Effector memory CD8-positive, alpha-beta T cell (primary cell): ENCODE results near the gene DPP6.
"Not testable (repeated sequence)": the region's sequence is repeated elsewhere in the genome, so short reads cannot be mapped to it uniquely, and the experiment has no call there.

ENCODE experiments used
- ATAC-seq: fragments of 150-1000 bp; cut with Tn5 transposase; replicated peaks from 2 replicates; pipeline ENCODE4 v1.10.0; 2021; ENCODE audit warnings: mild to moderate bottlenecking, moderate library complexity
- DNase-seq, 3 experiments: peaks; one replicate each; pipeline ENCODE4 v3.0.0; 2021
- H3K27ac Mint-ChIP-seq, 2 donors: one replicate each; pipeline ENCODE4 v1.8.0; 2022; ENCODE audit warnings: mild to moderate bottlenecking in 2 of 2, mixed read lengths in 2 of 2, moderate library complexity in 2 of 2
- H3K27me3 Mint-ChIP-seq, 2 donors: one replicate each; pipeline ENCODE4 v1.8.0; 2022; ENCODE audit warnings: mixed read lengths in 2 of 2
- H3K36me3 Mint-ChIP-seq: one replicate; pipeline ENCODE4 v1.8.0; 2022; ENCODE audit warnings: mild to moderate bottlenecking, moderate library complexity, mixed read lengths; ENCODE audit not compliant: insufficient read depth
- H3K4me1 Mint-ChIP-seq, 2 donors: one replicate each; pipeline ENCODE4 v1.8.0; 2022; ENCODE audit warnings: low read depth in 2 of 2, mixed read lengths in 2 of 2
- H3K4me3 Mint-ChIP-seq, 2 donors: one replicate each; pipeline ENCODE4 v1.8.0; 2022; ENCODE audit warnings: mild to moderate bottlenecking in 2 of 2, mixed read lengths in 2 of 2, moderate library complexity in 2 of 2
- H3K9me3 Mint-ChIP-seq, 2 donors: one replicate each; pipeline ENCODE4 v1.8.0; 2022; ENCODE audit warnings: mixed read lengths in 2 of 2

Gene DPP6

DNA sequence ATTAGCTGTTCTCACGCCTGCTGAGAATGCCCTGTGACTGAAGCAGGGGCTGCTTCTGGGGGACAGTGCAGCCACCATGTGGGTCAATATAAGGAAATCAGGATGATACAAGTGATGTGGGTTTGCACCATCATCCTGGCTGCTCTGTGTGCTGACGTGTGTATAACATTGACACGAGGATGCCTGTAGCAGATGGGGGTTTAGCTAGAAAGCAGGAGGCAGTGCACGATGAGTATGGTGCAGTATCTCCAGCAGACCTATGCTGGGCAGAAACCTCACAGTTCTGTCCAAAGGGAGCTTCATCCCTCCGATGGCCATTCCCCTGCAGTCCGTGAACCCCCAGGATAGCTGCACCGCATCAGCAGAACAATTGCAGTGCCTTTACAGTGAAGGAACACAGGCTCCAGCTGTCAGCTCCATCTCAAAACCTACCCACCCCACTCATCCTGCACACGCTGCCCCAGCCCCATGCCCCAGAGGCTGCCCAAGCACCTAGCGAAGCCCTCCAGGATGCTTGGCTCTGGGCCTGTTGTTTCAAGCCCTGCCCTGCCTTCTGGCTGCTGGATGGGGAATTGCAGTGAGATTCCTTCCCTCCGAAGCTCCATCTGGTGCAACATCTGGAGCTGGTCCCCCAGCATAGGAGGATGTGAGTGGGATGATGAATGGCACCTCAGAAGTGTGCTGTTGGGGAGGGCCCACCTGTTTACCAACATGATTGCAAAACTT lies 96.8 kb downstream of the DPP6 start:
- H3K4me1 Mint-ChIP-seq, ATAC-seq, H3K36me3 Mint-ChIP-seq: not testable (repeated sequence)

GRCh38 chr7:154150656-154151055 lies 98.5 kb downstream of the DPP6 start:
- H3K4me1 Mint-ChIP-seq, DNase-seq, H3K36me3 Mint-ChIP-seq, H3K9me3 Mint-ChIP-seq, H3K27ac Mint-ChIP-seq, H3K4me3 Mint-ChIP-seq, H3K27me3 Mint-ChIP-seq, ATAC-seq: not testable (repeated sequence)

More for the DNA sequence above, 96.8 kb downstream of the DPP6 start:
- not testable (repeated sequence) for H3K27ac Mint-ChIP-seq, H3K27me3 Mint-ChIP-seq, DNase-seq, H3K4me3 Mint-ChIP-seq, H3K9me3 Mint-ChIP-seq

- H3K9me3 Mint-ChIP-seq, H3K27ac Mint-ChIP-seq, H3K4me1 Mint-ChIP-seq, H3K27me3 Mint-ChIP-seq, H3K4me3 Mint-ChIP-seq, ATAC-seq, DNase-seq, H3K36me3 Mint-ChIP-seq: not testable (repeated sequence)
Measured at GRCh38 chr7:154151306-154151705, 99.1 kb downstream of the DPP6 start.

DNA sequence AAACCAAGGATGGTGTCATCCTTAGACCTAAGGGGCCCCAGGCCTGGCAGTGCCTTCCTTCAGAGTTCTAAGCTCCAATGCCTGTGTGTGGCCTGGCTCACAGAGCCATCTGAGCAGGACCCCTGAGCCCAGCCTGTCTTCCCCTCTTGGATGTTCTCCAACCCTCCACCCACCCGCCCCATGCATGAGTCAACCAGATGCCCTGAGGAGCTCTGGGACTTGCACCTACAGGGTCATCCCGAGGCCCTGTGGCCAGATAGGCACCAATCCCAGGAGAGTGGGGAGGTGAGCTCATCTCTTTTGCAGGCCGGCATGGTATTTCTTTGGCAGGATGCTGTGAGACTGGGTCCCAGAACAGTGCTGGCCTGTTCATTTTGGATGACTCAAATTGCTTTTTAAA lies 103.7 kb downstream of the DPP6 start:
- H3K4me1 Mint-ChIP-seq, H3K9me3 Mint-ChIP-seq, H3K27ac Mint-ChIP-seq, H3K4me3 Mint-ChIP-seq, H3K36me3 Mint-ChIP-seq, DNase-seq, ATAC-seq, H3K27me3 Mint-ChIP-seq: not testable (repeated sequence)

DNA sequence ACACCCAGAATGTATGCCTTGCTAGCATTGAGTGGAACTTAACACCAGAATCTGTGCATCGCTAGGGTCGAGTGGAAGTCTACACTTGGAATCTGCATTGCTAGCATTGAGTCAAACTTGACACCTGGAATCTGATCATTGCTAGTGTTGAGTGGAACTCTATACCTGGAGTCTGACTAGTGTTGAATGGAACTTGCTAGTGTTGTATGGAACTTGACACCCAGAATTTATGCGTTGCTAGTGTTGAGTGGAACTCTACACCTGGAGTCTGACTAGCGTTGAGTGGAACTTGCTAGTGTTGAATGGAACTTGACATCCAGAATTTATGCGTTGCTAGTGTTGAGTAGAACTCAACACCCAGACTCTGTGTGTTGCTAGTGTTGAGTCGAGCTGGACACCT lies 110.7 kb downstream of the DPP6 start:
- DNase-seq, H3K27me3 Mint-ChIP-seq, H3K27ac Mint-ChIP-seq, H3K9me3 Mint-ChIP-seq, ATAC-seq, H3K4me3 Mint-ChIP-seq, H3K4me1 Mint-ChIP-seq, H3K36me3 Mint-ChIP-seq: not testable (repeated sequence)

DNA sequence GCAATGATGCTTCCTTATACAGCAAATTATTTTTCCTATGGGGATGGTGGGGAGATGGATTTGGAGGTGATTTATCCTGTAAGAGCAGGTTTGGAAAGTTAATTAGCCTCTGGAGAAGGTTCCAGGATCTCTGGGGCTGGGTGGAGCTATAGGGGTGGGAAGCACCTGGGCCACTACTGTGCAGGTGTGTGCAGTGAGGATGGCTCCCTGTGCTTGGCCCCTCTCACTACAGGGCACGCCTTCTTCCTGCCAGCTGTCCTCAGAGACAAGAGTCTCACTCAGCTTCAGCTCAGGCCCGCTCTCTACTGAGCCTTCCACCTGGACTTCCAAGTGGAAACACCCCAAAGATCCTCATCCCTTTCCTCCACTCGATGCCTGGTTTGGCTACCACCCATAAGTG lies 111.4 kb downstream of the DPP6 start:
- H3K36me3 Mint-ChIP-seq, H3K4me3 Mint-ChIP-seq, H3K27me3 Mint-ChIP-seq, DNase-seq, H3K4me1 Mint-ChIP-seq, ATAC-seq, H3K9me3 Mint-ChIP-seq, H3K27ac Mint-ChIP-seq: not testable (repeated sequence)

DNA sequence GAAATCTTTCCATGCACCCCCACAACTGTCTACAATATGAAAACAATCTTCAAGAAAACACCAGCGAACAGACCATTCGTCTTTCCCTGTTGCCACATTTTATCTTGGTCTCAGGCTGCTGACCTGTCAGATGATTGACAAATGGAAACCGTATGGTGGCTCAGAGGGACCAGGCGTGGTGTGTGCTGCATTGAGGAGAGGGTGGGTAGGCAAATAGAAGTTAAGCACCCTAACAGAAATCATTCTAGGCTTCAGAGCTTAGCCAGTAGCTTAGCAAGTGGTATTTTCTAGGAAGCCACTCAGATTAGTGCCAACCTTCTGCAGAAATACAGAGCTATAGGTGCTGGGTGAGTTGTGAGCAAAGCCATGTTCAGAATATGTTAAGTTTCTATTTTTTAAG lies 114.9 kb downstream of the DPP6 start:
- ATAC-seq = no peak
- H3K4me3 Mint-ChIP-seq = no peak overlapping the region
- H3K9me3 Mint-ChIP-seq = peaks cover 8 to 12% of the 10 kb centered on the region in 2 donors
- H3K27me3 Mint-ChIP-seq = no peaks in the 10 kb centered on the region
- H3K4me1 Mint-ChIP-seq = no peaks in the 10 kb centered on the region
- no peak for DNase-seq
- H3K36me3 Mint-ChIP-seq = no peaks in the 10 kb centered on the region
- H3K27ac Mint-ChIP-seq = no peak overlapping the region

DNA sequence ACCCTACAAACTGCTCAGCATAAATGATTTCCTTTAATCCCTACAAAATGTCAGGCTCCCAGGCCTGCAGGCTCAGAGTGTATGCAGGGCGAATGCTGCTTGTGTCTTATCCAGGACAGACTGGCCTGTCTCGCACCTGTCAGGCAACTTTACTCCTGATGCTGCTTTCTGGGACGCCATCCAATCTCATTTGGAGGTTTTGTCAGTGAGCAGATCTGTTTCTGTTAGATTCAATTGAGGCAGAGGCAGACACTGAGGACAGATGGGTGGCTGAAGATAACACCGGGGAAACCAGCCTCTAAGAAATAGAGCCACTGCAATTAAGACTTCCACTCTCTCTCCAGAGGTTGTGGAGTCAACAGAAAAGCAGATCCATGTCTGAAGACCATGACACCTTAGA lies 115.6 kb downstream of the DPP6 start:
- no peak overlapping the region for H3K4me3 Mint-ChIP-seq
- peaks cover 4% of the 10 kb centered on the region for H3K36me3 Mint-ChIP-seq

GRCh38 chr7:154171422-154171821 lies 119.2 kb downstream of the DPP6 start:
- no peak for DNase-seq
- Mint-ChIP-seq H3K36me3 (peaks cover 4% of the 10 kb centered on the region), H3K27ac (no peak overlapping the region), H3K4me1 (no peaks in the 10 kb centered on the region), H3K27me3 (no peaks in the 10 kb centered on the region), H3K4me3 (no peak overlapping the region), H3K9me3 (peaks cover 6 to 7% of the 10 kb centered on the region in 2 donors)
- no peak for ATAC-seq

More for the DNA sequence above, 115.6 kb downstream of the DPP6 start:
- Mint-ChIP-seq H3K4me1 (no peaks in the 10 kb centered on the region), H3K27ac (no peak overlapping the region), H3K9me3 (peaks cover 8 to 12% of the 10 kb centered on the region in 2 donors), H3K27me3 (no peaks in the 10 kb centered on the region)
- ATAC-seq = no peak
- no peak for DNase-seq

DNA sequence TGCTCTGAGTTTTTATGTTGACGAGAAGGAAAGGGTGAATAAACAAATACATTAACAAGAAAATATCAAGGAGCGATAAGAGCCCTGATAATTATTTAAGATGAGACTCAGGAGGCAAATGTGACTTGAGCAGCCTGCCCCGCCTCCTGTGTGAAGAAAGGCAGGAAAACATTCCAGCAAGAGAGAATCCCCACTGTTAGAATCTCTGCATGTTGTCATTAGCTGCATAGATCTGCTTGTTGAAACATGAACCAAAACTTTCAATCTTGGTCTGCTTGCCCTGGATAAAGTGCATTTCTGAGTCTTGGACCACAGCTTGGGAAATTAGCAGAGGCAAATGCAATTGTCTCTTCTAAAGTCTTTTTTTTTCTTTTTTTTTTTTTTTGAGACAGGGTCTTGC lies 120.0 kb downstream of the DPP6 start:
- ATAC-seq (no peak), DNase-seq (no peak)
- H3K4me1 Mint-ChIP-seq = no peaks in the 10 kb centered on the region
- peaks cover 4% of the 10 kb centered on the region for H3K36me3 Mint-ChIP-seq
- H3K4me3 Mint-ChIP-seq = no peak overlapping the region
- H3K27ac Mint-ChIP-seq = no peak overlapping the region
- peaks cover 6 to 7% of the 10 kb centered on the region in 2 donors for H3K9me3 Mint-ChIP-seq
- H3K27me3 Mint-ChIP-seq = no peaks in the 10 kb centered on the region

- Mint-ChIP-seq H3K27me3 (no peaks in the 10 kb centered on the region), H3K36me3 (peaks cover under 1% of the 10 kb centered on the region), H3K9me3 (peaks cover 6 to 7% of the 10 kb centered on the region in 2 donors), H3K4me1 (no peaks in the 10 kb centered on the region), H3K4me3 (no peak overlapping the region), H3K27ac (no peak overlapping the region)
- DNase-seq (no peak), ATAC-seq (no peak)
Measured at GRCh38 chr7:154177584-154177983, 125.4 kb downstream of the DPP6 start.

GRCh38 chr7:154178895-154179294 lies 126.7 kb downstream of the DPP6 start:
- Mint-ChIP-seq H3K9me3 (peaks cover 7% of the 10 kb centered on the region in 2 donors), H3K27ac (no peak overlapping the region), H3K4me3 (no peak overlapping the region), H3K27me3 (no peaks in the 10 kb centered on the region), H3K36me3 (no peaks in the 10 kb centered on the region), H3K4me1 (no peaks in the 10 kb centered on the region)
- DNase-seq = no peak
- no peak for ATAC-seq

DNA sequence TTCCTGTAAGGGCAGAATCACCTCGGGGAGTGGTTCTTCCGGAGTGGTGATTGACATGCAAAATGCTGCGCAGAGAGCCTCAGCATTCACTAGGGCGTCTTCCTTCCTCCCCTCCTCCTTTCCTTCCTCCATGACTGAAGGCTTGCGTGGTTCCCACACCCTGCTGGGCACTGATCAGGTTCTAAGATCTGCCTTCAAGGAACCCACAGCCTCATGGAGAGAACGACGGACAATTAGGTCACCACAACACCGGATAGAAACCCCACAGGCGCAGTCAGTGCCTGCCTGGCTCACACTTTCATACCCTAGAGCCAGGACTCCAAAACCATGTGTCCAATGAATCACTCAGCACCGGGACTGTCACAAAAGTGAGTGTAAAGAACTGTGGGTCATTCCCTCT lies 131.3 kb downstream of the DPP6 start:
- Mint-ChIP-seq H3K36me3 (no peaks in the 10 kb centered on the region), H3K9me3 (peaks cover 4% of the 10 kb centered on the region in 2 donors), H3K4me3 (no peak overlapping the region), H3K27ac (no peak overlapping the region), H3K4me1 (no peaks in the 10 kb centered on the region), H3K27me3 (no peaks in the 10 kb centered on the region)
- DNase-seq = no peak
- ATAC-seq = no peak

DNA sequence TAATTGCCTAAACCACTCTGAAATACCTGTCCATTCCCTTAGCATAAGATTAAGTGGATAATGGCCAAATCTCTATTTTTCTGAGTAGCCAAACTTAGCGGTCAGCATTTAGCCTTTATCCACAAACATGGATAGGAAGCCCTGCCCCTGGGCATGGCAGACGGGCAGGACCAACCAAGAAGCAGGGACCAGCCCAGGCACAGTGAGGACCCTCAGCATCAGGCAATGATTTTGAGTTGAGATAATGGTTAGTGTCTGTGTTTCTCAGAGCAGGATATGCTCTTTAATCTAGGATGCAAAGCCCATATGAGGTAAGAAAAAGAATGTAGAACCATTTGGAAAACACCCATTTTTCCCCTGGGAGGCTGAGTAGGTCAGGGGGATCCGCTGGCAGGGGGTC lies 131.7 kb downstream of the DPP6 start:
- H3K27me3 Mint-ChIP-seq = no peaks in the 10 kb centered on the region
- H3K27ac Mint-ChIP-seq = no peak overlapping the region
- no peak for ATAC-seq
- no peak overlapping the region for H3K4me3 Mint-ChIP-seq
- DNase-seq = no peak
- no peaks in the 10 kb centered on the region for H3K36me3 Mint-ChIP-seq
- peaks cover 0 to 4% of the 10 kb centered on the region in 2 donors for H3K9me3 Mint-ChIP-seq
- H3K4me1 Mint-ChIP-seq = no peaks in the 10 kb centered on the region
